ENCODE results near the gene GCSAM.

GCSAM gene, protein sequence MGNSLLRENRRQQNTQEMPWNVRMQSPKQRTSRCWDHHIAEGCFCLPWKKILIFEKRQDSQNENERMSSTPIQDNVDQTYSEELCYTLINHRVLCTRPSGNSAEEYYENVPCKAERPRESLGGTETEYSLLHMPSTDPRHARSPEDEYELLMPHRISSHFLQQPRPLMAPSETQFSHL

DNA sequence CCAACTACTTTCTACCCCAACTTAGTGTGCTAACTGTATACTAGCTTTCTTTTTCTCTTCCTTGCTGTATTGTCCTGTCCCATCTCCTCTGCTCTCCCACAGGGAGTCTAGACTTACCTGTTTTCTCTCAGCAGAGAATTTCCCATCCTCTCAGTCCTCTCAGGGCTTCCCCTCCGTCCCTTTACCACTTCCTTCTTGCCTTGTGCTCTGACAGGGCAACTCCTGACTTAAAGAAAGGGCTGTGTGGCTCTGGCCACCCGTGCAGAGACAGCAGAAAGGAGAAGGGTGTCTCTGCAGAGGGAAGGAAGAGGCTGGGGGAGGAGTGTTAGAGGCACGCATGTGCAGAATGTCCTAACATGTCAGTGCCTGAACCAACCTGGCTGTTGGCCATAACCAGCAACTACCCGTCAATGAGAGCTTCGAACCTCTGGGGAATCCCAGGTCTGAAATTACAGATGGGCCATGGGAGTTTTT is at the start of gene GCSAM:
Gene GCSAM (minus strand): TSS at position 274 of the 474 bp plus-strand sequence. CDS start 128 bp downstream, at position 146.
- no peak for DNase-seq

DNA sequence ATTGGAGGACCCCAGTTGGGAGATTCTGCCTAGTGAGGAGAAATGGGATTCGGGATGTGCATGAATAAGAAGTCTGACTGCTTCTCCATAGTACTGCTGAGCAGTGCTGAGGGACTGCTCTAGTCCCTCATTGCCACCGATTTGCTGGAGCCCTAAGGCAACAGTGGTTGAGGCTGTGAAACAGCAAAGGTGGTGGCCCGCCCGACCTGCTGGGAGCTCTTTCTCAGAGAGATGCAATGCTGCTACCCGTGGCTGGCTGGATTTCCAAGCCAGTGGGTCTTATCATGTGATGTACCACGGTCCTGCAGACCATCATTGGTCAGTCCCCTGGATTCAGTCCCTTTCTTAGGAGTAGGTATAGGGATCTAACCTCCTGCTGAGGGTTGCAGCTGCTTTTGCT is 42.6 kb upstream of the GCSAM start:
- no peak for DNase-seq

DNA sequence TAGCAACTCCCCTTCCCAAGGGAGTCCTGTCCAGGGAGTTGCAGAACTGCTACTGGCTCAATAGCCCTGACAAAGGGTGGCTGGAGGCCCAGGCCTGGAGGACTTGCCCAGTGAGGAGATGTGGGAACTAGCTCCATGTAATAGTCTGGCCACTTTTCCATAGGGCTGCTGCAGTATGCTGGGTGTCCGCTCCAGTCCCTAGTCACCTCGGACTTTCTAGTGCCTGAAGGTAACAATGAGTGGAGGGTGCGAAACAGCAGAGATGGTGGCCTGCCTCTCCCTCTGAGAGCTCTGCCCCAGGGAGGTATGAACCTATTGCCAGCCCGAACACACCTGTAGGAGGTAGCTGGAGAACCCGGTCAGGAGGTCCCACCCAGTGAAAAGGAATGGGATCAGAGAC is 42.0 kb upstream of the GCSAM start:
- no peak for DNase-seq

DNA sequence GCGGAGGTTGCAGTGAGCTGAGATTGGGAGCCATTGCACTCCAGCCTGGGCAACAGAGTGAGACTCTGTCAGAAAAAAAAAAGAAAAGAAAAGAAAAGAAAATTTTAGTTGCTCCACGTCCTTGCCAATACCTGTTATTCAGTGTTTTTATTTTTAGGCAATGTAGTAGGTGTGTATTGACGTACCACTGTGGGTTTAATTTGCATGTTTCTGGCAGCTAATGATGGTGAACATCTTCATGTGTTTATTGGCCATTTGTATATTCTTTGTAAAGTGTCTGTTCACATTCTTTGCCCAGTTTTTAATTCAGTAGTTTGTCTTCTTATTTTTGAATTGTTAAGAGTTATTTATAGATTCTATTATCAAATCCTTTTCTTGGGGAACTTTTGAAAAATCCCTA is 38.1 kb upstream of the GCSAM start:
- no peak for DNase-seq

DNA sequence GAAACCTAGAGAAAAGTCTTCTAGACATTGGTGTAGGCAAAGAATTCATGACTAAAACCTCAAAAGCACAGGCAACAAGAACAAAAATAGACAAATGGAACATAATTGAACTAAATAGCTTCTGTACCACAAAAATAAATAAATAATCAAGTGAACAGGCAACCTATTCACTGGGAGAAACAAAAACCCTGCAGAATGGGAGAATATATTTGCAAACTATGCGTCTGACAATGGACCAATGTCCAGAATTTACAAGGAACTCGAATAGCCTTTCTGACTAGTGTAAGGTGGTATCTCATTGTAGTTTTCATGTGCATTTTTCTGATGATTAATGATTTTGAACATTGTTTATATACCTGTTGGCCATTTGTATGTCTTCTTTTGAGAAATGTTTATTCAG is 37.0 kb upstream of the GCSAM start:
- no peak for DNase-seq

DNA sequence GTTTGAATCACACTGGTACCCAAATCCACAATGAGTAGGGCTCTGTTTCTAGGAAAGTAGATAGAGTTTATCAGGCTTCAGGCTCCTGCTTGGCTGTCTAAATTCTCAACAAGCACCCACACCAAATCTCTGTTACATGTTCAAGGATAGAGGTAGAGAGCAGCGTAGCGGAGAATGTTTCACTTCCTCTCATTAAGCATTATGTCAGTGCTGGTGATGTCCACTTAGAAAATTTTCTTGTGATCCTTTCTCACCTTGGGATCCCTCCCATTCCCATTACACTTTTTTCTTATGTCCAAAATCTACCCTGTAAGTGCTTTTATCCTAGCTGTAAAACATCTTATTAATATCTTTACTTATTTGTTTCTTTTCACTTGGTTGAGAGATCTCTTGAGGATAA is 34.7 kb upstream of the GCSAM start:
- no peak for DNase-seq

DNA sequence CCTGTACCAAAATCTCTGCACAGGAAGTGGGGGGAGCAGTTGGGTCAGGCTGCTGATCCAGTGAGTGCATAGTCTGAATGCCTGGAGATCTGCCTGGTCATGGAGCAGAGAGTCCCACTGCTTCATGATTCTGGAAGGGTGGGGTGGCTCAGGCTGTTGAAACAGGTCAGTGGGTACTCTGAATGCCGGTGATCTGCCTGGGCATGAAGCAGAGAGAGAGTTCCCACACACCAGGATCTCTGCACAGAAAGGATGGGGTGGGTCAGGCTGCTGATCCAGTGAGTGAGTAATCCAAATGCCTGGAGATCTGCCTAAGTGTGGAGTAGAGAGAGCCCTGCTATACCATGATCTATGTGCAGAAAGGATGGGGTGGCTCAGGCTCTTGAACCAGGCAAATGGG is 16.1 kb upstream of the GCSAM start:
- DNase-seq: no peak

DNA sequence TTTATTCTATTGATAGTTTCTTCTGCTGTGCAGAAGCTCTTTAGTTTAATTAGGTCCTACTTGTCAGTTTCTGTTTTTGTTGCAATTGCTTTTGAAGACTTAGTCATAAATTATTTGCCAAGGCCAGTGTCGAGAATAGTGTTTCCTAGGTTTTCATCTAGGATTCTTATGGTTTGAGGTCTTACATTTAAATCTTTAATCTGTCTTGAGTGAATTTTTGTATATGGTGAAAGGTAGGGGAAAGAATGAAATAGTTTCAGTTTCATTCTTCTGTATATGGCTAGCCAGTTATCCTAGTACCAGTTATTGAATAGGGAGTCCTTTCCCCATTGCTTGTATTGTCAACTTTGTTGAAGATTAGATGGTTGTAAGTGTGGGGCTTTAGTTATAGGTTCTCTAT is 10.6 kb upstream of the GCSAM start:
- no peak for DNase-seq

DNA sequence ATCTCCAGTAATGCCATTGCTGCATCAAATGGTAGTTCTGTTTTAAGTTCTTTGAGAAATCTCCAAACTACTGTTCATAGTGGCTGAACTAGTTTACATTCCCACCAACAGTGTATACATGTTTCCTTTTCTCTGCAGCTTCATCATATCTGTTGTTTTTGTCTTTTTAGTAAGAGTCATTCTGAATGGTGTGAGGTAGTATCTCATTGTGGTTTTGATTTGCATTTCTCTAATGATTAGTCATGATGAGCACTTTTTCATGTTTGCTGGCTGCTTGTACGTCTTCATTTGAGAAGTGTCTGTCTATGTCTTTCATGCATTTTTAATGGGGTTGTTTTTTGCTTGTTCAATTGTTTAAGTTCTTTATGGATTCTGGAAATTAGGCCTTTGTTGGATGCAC is 10.2 kb upstream of the GCSAM start:
- no peak for DNase-seq

DNA sequence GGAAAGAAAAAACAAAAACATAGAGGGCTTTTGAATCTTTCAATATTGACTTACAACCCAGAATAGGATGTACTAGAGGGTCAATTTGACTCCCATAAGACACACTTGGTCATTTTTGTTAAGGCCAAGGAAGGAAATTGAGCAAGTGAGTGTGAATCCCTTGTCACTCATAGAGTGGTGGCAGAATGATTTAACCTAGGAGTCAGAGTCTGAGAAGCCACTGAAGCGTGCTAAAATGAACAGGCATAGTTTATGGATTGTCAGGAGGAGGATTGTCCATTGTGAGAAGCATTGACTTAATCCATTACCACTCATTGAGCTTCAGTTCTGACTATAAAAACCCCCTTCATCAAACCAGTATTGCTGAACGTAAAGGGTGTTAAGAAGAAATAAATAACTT is 8.2 kb upstream of the GCSAM start:
- DNase-seq: no peak

DNA sequence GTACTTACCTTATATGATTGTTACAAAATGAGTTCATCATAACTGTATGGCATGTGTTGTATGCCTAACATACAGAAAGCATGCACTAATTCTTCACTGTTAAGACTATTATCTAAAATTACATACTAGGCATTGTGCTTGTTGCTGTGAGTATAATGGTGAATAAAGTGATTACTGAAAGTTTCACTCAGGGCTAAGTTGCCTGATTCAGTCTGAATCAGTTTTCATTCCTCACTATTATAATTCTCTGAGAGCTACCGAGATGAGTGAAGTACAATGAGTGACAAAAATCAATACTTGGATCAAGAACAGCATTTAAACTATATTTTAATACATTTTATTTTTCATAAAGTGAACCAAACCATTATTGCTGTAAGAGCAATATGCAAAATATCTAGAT is 7.5 kb upstream of the GCSAM start:
- no peak for DNase-seq

DNA sequence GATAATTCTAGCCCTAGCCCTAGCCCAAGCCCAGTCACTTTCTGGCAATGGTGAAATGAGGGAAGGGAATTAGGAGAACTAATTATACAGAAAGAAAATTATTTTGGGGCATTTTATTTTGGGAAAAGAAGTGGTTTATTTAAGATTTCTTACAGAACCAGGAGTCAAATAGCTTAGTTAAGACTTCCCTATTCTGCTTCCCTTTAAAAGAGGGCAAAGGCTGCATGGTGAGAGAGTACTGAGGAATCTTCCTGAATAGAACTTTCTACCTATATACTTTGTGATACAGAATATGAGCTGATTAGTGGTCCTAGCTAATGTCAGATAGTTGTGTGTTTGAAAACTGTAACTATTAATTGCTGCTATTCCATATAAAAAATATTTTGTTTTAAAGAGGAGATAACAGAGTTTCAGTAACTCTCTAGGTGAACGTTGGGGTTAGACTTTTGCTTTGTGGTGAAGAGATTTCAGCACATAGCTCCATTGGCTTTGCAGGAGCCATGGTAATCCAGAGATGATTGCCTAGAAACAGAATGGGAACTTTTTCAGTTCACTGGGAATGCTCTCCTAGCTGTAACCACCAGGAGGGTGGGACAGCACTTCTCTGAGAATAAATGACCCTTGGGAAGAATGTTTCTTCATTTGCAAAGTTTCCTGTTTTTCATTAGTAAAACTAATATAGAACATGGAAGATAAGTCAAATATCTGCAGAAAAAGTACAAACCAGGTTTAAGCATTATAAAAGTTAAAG is 5.3 kb upstream of the GCSAM start:
- no peak for DNase-seq

DNA sequence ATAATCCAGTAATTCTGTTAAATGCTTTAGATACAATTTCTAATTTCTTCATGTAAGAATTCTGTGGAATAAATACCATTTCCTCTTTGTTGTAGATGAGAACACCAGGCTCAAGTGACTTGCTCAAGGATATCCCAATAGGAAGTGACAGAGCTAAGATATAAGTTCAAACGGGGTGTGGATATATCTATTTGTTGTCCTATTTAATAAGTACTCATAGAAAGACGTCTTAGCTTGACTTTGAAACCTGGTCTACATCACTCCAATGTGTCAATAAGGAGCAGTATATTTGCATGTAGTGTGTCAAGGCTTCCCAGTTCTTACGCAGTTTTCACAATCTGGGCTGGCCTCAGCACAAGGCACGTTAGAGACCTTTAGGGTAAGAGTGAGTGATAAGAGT is 4.7 kb upstream of the GCSAM start:
- no peak for DNase-seq

DNA sequence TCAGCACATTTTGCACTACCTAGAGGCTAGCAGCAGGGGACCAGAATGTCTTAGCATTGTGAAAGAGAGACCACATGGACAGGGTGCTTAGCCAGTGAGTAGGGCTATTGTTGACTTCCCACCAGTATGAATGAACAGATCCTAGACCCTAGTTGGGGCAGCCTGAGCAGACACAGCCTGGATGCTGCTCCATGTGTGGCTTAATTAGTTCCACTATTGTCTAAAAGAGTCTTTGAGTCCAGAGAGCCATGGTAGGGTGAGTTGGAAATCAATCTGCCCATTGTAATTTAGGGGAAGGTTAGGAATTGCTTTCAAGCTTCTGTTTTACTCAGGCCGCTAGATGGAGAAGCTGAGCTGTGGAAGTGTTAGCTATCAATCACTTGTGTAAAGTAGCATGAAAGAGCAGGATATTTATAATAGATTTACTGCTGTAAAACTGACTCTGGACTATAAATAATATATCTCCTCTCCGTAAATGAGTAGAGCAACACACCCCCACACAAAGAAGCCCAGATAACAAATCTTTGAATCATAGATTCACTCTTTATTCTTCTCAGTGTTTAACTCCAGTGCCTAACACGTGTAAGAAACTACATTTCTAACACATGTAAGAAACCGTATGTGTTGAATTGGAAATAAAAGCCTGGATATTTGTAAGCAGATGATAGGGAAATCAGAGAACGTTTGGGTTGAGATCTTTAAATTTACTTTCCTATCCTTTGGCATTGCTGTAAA is 4.1 kb upstream of the GCSAM start:
- peak; percentile 3 for DNase-seq

DNA sequence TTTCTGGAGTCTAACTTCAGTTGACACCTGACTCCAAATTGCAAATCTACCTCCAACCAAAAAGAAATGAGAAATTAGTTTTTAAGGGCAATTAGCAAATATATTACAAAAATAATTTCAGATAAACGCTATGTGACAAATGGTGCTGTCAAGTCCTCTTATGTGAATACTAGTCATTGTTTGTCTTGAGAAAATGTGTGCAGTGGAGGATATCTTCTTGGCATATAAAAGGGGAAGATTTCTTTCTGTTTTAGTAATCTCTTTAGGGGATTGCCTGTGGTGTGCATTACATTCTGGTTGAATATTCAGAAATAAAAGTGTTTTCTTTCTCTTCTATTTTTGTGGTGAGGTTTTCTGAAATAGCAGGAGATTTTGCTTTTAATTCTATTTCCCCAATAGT is 3.0 kb upstream of the GCSAM start:
- DNase-seq: no peak

DNA sequence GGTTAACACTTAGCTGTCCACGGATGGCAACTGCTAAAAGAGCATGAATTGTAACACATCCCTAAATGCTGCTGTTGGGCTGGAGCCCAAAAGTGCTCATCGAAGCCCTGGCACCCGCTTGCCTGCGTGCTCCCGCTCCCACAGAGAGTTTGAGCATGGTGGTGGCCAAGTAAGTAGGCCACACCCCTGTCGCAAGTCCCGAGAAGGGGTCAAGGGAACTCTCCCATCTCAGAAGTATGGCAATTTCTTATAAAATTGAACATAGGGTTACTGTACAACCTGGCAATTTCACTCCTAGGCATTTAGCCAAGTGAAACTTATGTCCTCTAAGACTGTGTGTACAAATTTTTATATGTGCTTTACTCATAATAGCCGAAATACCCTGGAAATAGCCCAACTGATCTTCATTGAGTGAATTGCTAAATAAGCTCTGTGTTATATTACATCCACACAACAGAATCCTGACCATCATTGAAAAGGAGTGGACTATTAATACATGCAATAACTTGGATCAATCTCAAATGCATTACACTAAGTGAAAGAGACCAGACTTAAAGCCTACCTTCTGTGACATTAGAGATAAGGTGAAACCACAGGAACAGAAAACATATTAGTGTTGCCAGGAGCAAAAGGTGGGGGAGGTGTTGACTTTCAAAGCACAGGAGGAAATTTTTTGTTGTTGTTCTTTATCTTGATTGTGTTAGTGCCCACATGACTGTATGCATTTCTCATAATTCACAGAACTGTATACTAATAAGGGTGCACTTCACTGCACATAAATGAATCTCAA is 1.5 kb upstream of the GCSAM start:
- DNase-seq: no peak

DNA sequence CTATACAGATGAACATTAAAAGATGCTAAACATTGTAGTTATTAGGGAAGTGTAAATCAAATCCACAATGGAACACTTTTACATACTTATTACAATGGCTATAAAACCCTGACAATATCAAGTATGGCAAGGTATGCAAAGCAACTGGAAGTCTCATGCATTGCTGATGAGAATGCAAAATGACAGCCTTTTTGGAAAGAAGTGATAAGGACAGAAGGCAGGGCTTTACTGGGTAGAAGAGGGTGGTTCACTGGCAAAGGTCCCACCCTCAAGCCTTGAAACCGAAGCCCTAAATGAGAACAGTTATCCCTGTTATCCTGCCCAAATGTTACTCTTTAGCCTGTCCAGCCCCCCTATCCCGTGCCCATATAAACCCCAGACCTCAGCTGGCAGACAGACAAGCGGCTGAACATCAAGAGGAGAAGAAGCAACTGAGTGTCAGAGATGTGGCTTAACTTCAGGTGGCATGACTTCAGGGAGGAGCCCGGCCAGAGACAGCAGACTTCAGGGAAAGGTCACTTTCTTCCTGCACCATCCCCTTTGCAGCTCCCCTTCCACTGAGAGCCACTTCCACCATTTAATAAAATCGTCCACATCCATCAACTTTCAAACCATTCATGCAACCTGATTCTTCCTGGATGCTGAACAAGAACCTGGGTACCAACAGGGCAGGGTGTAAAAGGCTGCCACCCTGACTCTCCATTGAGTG is 732 bp upstream of the GCSAM start:
- DNase-seq: no peak

DNA sequence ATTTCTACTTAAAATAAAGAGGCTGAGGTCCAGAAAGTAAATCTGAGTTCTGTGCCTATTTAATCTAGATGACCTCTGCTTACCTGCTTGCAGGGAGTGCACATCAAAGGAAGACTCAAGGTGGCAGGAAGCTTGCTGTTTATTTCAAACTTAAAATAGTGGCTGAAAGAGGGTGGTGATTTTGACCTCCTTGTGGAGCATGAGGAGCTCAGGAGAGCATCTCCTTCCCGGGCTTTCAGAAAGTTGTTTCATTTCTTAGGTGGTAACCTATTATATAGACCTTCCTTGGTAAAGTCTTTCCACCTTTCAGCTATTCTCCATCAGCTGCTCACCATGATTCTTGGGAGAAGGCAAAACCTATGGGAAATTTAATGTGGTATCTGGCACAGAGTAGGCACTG is 494 bp downstream of the GCSAM start:
- DNase-seq: no peak

DNA sequence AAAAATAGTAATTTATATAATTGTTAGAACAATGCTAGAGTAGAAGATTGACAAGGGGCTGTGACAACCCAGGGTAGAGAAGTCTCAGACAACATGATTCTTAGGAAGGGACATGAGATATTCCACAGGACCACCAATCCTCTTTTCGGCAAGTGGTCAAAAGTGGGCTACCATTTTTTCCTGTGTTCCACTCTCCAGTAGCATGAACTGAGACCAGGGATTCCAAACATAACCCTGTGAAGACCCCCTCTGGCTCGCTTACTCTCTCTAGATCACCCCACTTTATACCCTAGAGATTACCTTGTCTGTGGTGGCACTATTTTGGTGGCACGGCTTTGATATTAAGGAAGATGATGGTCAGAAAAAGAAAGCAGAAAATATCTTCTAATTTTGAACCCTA is 960 bp downstream of the GCSAM start:
- no peak for DNase-seq

DNA sequence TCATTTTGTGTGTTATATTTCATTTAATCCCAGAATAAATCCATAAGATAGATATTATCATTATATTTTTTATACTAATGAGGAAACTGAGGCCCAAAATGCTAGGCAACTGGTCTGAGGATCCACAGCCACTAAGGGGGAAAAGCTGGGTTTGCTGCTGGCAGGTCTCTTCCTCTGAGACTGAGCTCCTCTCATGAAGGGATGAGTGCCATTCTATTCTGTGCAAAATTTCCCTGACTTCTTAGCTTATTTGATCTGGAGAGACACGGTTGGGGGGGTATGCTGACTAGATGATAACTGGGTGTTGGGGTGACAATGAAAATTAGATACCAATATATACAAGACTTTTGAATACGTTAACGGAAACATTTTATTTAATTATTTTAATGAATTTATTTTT is 1.9 kb downstream of the GCSAM start:
- no peak for DNase-seq

DNA sequence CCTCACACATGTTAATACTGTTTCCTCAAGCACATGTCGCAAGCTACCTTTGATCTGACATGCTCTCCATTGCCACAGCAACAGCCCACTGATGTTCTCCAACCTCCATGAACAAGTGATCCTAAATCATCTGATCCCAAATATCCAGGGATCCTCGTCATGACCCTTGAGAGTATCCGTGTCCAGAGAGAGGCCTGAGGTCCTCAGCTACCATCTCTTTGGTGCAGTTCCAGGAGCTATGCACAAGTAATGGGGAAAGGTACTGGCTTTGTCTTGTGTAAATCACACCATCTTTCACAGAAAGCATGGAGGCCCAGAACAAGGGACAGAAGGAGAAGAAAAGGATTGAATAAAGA is 2.4 kb downstream of the GCSAM start:
- no peak for DNase-seq

DNA sequence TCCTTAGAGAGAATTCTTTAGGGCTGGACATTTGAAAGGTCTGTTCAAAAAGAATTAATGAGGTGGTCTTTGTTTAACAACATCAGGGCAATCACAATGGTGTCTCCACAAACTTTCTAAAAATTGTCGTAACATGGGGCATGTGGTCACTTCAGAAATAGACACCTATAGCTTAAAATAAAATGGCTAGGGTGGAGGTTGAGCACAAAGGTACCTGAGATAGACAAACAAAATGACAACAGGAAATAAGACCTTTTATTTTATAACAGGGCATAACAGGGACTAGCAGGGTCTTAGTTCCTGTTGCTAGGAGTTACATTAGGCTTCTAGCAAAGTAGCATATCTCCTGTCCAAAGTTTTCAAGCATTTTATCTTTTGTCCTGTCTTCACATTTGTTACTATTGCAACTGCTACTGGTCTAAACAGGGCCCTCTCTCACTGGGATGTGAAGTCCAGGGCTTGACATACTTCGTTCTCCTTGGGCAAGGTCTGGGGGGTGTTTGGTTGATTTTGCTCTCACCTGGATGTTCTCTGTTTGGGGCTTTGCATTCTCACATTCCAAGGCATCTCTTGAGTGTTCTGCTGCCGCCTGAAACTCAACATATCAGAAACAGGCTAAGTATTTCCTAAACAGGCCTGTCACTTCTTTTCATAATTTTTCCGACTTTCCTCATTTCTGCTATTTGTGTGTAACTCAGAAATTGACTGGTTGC is 3.0 kb downstream of the GCSAM start:
- DNase-seq: no peak

All from DMS79 treated with DMSO at 0.1 percent for 48 hours (cell line).